Left hindlimb (tissue), 1 donor: ENCODE measurements around the gene ZNF606.
"Not testable (repeated sequence)": the region's sequence is repeated elsewhere in the genome, so short reads cannot be mapped to it uniquely, and the experiment has no call there.

Experiments
- DNase-seq: peaks from one replicate; pipeline ENCODE4 v3.0.0-alpha.2; 2018

The ZNF606 gene

GRCh38 chr19:58009666-58010301, 7.2 kb upstream of the ZNF606 start:
- peak; percentile 95 for DNase-seq

GRCh38 chr19:58009301-58009665, 6.7 kb upstream of the ZNF606 start:
- DNase-seq: no peak

GRCh38 chr19:58008877-58009276, 6.3 kb upstream of the ZNF606 start:
- DNase-seq: not testable (repeated sequence)

- DNase-seq: no peak
Measured at GRCh38 chr19:58007285-58007684, 4.7 kb upstream of the ZNF606 start.

- DNase-seq: no peak
Measured at GRCh38 chr19:58003174-58003828, 681 bp upstream of the ZNF606 start.

- DNase-seq: no peak
Measured at GRCh38 chr19:58001895-58002369, 688 bp downstream of the ZNF606 start.

- no peak for DNase-seq
Measured at GRCh38 chr19:58000677-58001076, 1.9 kb downstream of the ZNF606 start.

GRCh38 chr19:57992841-57993240, 9.8 kb downstream of the ZNF606 start:
- no peak for DNase-seq

- no peak for DNase-seq
Measured at GRCh38 chr19:57978586-57979289, 23.9 kb downstream of the ZNF606 start.

GRCh38 chr19:57974434-57974833, 28.2 kb downstream of the ZNF606 start, which contains the start of gene C19orf18:
TSS of gene C19orf18 (minus strand) at chr19:57974534. CDS start at chr19:57974432, 102 bp downstream.
- DNase-seq: no peak

GRCh38 chr19:57964761-57965160, 37.9 kb downstream of the ZNF606 start:
- no peak for DNase-seq

- DNase-seq: no peak
Measured at GRCh38 chr19:57961785-57962184, 40.8 kb downstream of the ZNF606 start.

- no peak for DNase-seq
Measured at GRCh38 chr19:57954996-57955395, 47.6 kb downstream of the ZNF606 start.

- no peak for DNase-seq
Measured at GRCh38 chr19:57949702-57950101, 52.9 kb downstream of the ZNF606 start.

GRCh38 chr19:57949296-57949695, 53.3 kb downstream of the ZNF606 start:
- DNase-seq: no peak

- DNase-seq: peak; percentile 97
Measured at GRCh38 chr19:57947419-57948134, 55.0 kb downstream of the ZNF606 start, which contains the start of gene ZNF256. TSS of gene ZNF256 (minus strand) at chr19:57947706. CDS start at chr19:57947474, 232 bp downstream.

- DNase-seq: no peak
Measured at GRCh38 chr19:57947088-57947418, 55.6 kb downstream of the ZNF606 start.

- no peak for DNase-seq
Measured at GRCh38 chr19:57946316-57946715, 56.3 kb downstream of the ZNF606 start.

GRCh38 chr19:57941593-57941992, 61.0 kb downstream of the ZNF606 start:
- DNase-seq: no peak

- DNase-seq: no peak
Measured at GRCh38 chr19:57935731-57936130, 66.9 kb downstream of the ZNF606 start.

- peak; percentile 79 for DNase-seq
Measured at GRCh38 chr19:57934820-57935665, 67.6 kb downstream of the ZNF606 start, which contains the start of gene ZNF418. TSS of gene ZNF418 (minus strand) at chr19:57935402. CDS start at chr19:57933822, 1,580 bp downstream.

- no peak for DNase-seq
Measured at GRCh38 chr19:57927587-57927986, 75.0 kb downstream of the ZNF606 start.
